GM12892 (cell line): ENCODE measurements around the gene S100Z.

Source experiments
- POLR2A ChIP-seq: IDR thresholded peaks from 2 replicates; pipeline ENCODE4 v1.6.1; 2011; ENCODE audit warnings: low read depth, low read length, control low read depth
- POLR2AphosphoS5 ChIP-seq: IDR thresholded peaks from 2 replicates; pipeline ENCODE4 v1.6.1; 2011; ENCODE audit warnings: low read depth, low read length, control low read depth
- TAF1 ChIP-seq: IDR thresholded peaks from 2 replicates; pipeline ENCODE4 v1.6.1; 2011; ENCODE audit warnings: low read depth, mild to moderate bottlenecking, control low read depth, low read length, borderline replicate concordance

DNA sequence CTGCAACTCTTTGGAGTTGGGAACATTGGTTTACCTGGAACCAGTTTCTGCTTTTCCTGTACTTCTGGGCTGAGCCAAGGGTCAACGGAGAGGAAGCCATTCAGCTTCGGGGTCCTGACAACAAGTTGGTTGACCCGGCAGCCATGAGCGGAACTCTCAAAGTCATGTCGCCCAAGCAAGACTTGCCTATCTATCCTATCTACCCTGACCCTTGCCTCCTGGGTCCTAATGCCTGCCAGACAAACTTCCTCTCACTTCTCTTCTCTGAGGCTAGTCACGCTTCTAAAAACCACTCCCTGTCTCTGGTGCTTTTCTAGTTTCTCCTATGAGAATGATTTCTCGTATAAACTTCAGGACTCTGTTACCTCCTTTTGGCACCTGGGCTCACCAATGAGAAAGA lies 58.4 kb downstream of the S100Z start:
- TF ChIP-seq POLR2A: no peak
- no peak for TF ChIP-seq POLR2AphosphoS5
- no peak for TF ChIP-seq TAF1
